ENCODE data around the gene SAMD4B. TPM values are rescaled to one million over a fixed set of nuclear protein-coding genes. Genes with fewer than 3 reads are reported as not detected.

Gene SAMD4B
- total RNA-seq, 2 donors from 2014 or later: 133 to 227 TPM

DNA sequence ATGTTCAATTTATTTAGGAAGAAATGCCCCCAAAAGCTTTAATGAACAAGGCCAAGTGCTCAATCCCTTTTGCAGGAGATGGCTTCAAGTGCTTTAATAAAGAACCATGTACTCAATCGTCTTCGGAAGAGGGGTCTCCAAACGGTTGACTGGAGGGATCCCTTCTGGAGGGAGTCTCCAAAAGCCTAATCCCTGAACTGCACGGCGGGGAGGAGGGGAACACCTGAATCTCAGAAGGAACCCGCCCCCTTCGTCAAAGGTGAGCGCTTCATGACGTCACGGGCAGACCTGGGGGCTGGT, 48.2 kb downstream of the SAMD4B start:
- H3K36me3 ChIP-seq: peaks cover 0 to 29% of the 10 kb centered on the region in 2 donors

DNA sequence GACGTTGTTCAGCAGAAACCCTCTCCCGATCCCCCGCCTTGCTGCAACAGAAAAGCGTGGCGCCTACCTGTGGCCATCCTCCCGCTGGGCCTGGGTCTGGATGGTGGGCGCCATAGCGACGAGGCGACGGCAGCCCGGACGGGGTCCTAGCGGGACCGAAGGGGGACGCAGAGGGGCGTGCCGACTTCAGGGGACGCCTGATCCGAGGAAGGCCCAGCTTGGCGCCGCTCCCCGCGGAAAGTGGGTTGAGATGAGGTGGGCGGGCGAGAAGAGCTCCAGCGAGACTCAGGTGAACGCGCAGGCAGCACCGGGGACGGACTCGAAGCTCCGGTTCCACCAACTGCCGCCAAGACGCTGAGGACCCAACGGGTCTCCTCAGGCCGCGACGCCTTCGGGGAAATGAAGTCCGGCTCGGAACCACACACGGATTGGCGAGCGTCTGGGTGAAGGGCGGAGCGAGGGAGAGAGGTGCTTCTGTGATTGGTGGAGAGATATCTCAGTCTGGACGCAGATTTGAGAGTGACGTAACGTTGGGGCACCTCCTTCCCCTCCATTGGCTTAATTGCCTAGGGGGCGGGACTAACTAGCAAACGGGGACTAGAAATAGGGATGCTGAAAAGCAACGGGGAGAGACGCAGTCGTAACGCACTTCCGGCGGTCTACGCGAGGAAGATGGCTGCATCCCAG, 48.7 kb downstream of the SAMD4B start, which contains the start of the genes MED29 and PAF1:
TSS of gene MED29 (plus strand) at position 628 of the 687 bp plus-strand sequence. CDS start at position 673, 45 bp downstream.
TSS of gene PAF1 (minus strand) at position 356 of the 687 bp plus-strand sequence. CDS start at position 114, 242 bp downstream.
- peaks cover 0 to 28% of the 10 kb centered on the region in 2 donors for H3K36me3 ChIP-seq
- no peaks in the 10 kb centered on the region for H3K27me3 ChIP-seq (replicated peaks; ENCODE audit: insufficient read depth)
- intact Hi-C loops (cut with DNase I): loop anchor here (2.0 kb wide), 1 partner anchor 48 kb away; the partner anchor contains the start of gene SAMD4B
- no peaks in the 10 kb centered on the region for H3K9me3 ChIP-seq
- peak within 1 kb of the TSS; percentile 98 to 99 for H3K27ac ChIP-seq
- peak; percentile 99 for DNase-seq (ENCODE audit: low spot score)
- under 1% methylated on average over 60 of the region's 60 CpGs for WGBS
- peaks cover 8% of the 10 kb centered on the region for H3K4me1 ChIP-seq (replicated peaks)
- peak within 1 kb of the TSS; percentile 76 to 89 for H3K4me3 ChIP-seq
- TF ChIP-seq POLR2AphosphoS5 (IDR thresholded peaks at IDR 0.05) (peak; percentile 99), POLR2A (IDR thresholded peaks at IDR 0.05) (peak; percentile 86)
- TF ChIP-seq, protein P1, sequence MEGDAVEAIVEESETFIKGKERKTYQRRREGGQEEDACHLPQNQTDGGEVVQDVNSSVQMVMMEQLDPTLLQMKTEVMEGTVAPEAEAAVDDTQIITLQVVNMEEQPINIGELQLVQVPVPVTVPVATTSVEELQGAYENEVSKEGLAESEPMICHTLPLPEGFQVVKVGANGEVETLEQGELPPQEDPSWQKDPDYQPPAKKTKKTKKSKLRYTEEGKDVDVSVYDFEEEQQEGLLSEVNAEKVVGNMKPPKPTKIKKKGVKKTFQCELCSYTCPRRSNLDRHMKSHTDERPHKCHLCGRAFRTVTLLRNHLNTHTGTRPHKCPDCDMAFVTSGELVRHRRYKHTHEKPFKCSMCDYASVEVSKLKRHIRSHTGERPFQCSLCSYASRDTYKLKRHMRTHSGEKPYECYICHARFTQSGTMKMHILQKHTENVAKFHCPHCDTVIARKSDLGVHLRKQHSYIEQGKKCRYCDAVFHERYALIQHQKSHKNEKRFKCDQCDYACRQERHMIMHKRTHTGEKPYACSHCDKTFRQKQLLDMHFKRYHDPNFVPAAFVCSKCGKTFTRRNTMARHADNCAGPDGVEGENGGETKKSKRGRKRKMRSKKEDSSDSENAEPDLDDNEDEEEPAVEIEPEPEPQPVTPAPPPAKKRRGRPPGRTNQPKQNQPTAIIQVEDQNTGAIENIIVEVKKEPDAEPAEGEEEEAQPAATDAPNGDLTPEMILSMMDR (IDR thresholded peaks at IDR 0.05): peak in 2 of 4 experiments; percentile 8 to 29

More for the DNA sequence above, 48.2 kb downstream of the SAMD4B start:
- Histone ChIP-seq H3K4me1 (replicated peaks) (peaks cover 8% of the 10 kb centered on the region), H3K4me3 (peak overlapping the region; percentile 76 to 89), H3K27me3 (replicated peaks; ENCODE audit: insufficient read depth) (no peaks in the 10 kb centered on the region), H3K27ac (peak overlapping the region; percentile 98 to 99), H3K9me3 (no peaks in the 10 kb centered on the region)
- DNase-seq (ENCODE audit: low spot score): peak; percentile 75
- WGBS: 0% methylated on average over 10 of the region's 10 CpGs
- intact Hi-C loops (cut with DNase I): loop anchor here (2.0 kb wide), 1 partner anchor 48 kb away; the partner anchor contains the start of gene SAMD4B
- TF ChIP-seq POLR2A (IDR thresholded peaks at IDR 0.05): no peak
- no peak for TF ChIP-seq POLR2AphosphoS5 (IDR thresholded peaks at IDR 0.05)
- TF ChIP-seq, protein P1 (IDR thresholded peaks at IDR 0.05): no peak

DNA sequence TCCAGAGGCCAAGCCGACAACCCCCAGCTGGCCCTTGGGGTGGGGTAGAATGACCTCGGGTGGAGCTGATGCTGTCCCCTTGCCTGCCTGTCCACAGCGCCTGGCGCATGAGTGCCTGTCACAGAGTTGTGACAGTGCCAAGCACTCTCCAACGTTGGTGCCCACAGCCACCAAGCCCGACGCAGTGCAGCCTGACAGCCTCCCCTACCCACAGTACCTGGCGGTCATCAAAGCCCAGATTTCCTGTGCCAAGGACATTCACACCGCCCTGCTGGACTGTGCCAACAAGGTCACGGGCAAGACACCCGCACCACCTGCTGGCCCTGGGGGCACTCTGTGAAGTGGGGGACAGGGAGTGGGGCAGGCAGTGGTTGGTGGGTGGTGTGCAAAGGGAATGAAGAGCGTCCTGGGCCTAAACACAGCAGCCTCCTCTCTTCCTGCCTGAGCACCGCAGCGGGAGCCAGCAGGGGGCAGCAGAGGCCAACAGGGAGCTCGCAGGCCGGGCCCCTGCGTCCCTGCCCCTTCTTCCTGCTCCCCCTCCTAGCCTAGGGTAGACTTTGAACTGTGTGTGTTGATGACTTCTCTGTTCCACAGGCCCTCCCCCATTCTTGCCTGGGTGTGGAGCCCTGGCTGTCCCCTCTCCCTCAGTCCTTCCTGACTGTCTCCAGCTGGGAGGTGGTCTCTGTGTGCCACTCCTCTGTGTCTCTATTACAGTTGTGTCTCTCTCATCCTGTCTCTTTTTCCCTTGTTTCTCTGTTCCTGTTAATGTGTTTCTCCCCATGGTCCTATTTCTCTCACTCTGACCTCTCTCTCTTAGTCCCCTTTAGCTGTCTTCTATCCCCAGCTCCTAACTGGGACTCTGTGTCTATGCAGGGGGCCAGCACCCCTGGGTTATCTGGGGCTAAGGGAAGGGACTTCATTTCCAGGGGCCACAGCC, 55.4 kb downstream of the SAMD4B start:
- H3K27ac ChIP-seq: peak overlapping the region; percentile 67 to 83
- H3K9me3 ChIP-seq: no peaks in the 10 kb centered on the region
- H3K4me3 ChIP-seq: no peak overlapping the region
- no peaks in the 10 kb centered on the region for H3K27me3 ChIP-seq (replicated peaks; ENCODE audit: insufficient read depth)
- peak; percentile 85 for DNase-seq (ENCODE audit: low spot score)
- H3K4me1 ChIP-seq (replicated peaks): peaks cover 5% of the 10 kb centered on the region
- intact Hi-C loops (cut with DNase I): loop anchor here (1.0 to 5.0 kb wide), 2 partner anchors 14 to 135 kb away; partner anchors contain the start of gene EID2B
- WGBS: 32% methylated on average over 17 of the region's 17 CpGs
- peak; percentile 84 for TF ChIP-seq POLR2AphosphoS5 (IDR thresholded peaks at IDR 0.05)
- no peak for TF ChIP-seq POLR2A (IDR thresholded peaks at IDR 0.05)
- TF ChIP-seq, protein P1 (IDR thresholded peaks at IDR 0.05): peak; percentile 84 to 99 (median 99)
- H3K36me3 ChIP-seq: peaks cover 0 to 7% of the 10 kb centered on the region in 2 donors

DNA sequence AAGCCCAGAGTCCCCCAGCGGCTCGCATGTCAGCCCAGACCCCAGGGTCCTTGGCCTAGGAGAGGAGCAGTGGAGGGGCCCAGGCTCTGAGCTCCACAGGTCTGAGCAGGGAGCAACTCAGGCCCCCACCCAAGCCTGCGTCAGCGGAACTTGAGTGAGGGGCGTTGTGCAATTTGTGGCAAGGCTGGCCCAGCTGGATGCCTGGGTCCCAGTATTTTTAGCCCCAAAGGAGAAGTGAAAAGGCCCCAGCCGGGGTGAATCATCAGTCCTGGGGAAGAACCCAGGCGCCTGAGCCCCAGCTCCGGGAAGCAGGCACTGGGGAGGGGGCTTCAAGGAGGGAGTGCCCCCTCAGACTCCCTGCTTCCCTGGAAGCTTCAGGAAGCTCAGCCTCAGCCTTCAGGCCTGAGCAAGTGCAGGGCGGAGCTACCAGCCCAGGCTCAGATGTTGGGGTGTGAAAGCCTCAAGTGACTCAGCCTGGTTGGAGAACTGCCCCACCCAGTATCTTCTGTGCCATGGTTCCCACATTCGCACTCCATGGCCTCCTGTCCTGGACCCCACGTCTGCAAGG, 56.2 kb downstream of the SAMD4B start:
- TF ChIP-seq, protein P1 (IDR thresholded peaks at IDR 0.05): no peak
- TF ChIP-seq POLR2A (IDR thresholded peaks at IDR 0.05): peak; percentile 15
- peak; percentile 19 for TF ChIP-seq POLR2AphosphoS5 (IDR thresholded peaks at IDR 0.05)
- H3K9me3 ChIP-seq: no peaks in the 10 kb centered on the region
- no peaks in the 10 kb centered on the region for H3K27me3 ChIP-seq (replicated peaks; ENCODE audit: insufficient read depth)
- peaks cover 0 to 7% of the 10 kb centered on the region in 2 donors for H3K36me3 ChIP-seq
- intact Hi-C loops (cut with DNase I): loop anchor here (1.0 to 5.0 kb wide), 2 partner anchors 13 to 134 kb away; partner anchors contain the start of gene EID2B
- H3K4me1 ChIP-seq (replicated peaks): peaks cover 5% of the 10 kb centered on the region
- no peak overlapping the region for H3K4me3 ChIP-seq
- peak overlapping the region; percentile 67 to 83 for H3K27ac ChIP-seq
- no peak for DNase-seq (ENCODE audit: low spot score)
- WGBS: 68% methylated on average over 11 of the region's 11 CpGs

All from prostate gland (tissue), 2 donors.